SK-N-MC (cell line): ENCODE results near the gene GPC1.

Experiments
- EZH2 ChIP-seq: fragments of 200-600 bp; sonication (generic); IDR thresholded peaks from one replicate; pipeline ENCODE4 v1.6.1; 2017; ENCODE audit warnings: antibody characterized with exemption
- FOXP2 ChIP-seq: optimal IDR thresholded peaks from 2 replicates; pipeline ENCODE3; 2011; ENCODE audit warnings: mild to moderate bottlenecking, moderate library complexity; ENCODE audit not compliant: insufficient read depth; ENCODE audit errors: extremely low read length, control extremely low read depth
- POLR2AphosphoS5 ChIP-seq: IDR thresholded peaks from 2 replicates; pipeline ENCODE4 v1.6.1; 2012; ENCODE audit warnings: mild to moderate bottlenecking, low read depth, low read length, borderline replicate concordance

DNA sequence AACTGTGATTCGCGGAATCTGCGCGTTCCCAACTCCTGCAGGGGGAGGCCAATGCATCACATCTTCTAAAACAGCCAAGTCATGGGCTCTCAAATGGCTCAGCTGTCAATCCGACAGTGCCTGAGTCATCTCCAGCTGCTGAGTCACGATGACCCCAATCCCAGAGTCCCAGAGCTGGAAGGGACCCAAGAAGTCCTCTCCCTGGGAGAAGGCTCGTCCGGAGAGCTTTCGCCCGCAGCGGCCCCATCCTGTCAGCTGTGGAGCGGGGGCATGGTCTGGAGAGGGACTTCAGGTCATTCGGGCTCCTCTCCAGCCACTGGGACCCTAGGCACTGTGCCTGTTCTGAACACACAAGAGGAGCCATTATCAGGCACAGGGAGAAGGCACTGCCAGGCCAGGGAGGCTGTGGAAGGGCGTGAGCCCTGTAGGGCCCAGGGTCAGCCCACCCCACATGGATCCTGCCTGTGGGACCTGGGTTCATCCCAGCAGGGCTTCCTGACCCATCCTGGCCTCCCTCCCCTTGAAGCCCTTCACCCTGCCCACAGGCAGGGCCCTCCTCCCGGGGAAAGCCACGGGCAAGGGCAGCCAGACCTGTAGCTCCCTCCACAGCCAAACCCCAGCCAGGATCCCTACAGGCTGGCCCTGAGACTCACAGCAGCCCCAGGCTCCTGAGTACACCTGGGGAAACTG lies 47.6 kb upstream of the GPC1 start:
- TF ChIP-seq EZH2 (no peak), FOXP2 (no peak), POLR2AphosphoS5 (no peak)
